Measurements from ENCODE around the gene AMOTL1.

The AMOTL1 gene

GRCh38 chr11:94924612-94925011, 156.5 kb downstream of the AMOTL1 start:
- Histone ChIP-seq H3K27me3 (no peaks in the 10 kb centered on the region), H3K36me3 (no peaks in the 10 kb centered on the region), H3K4me1 (peaks cover 8% of the 10 kb centered on the region), H3K4me3 (ENCODE audit: low read depth, low read length) (no peak overlapping the region), H3K9me3 (no peaks in the 10 kb centered on the region)
- DNase-seq = no peak
- no peak for TF ChIP-seq CTCF (IDR thresholded peaks at IDR 0.05; ENCODE audit: low read depth, low read length)

- no peaks in the 10 kb centered on the region for H3K27me3 ChIP-seq
- peaks cover 8% of the 10 kb centered on the region for H3K4me1 ChIP-seq
- H3K36me3 ChIP-seq = no peaks in the 10 kb centered on the region
- no peak for DNase-seq
- no peak for TF ChIP-seq CTCF (IDR thresholded peaks at IDR 0.05; ENCODE audit: low read depth, low read length)
- H3K4me3 ChIP-seq (ENCODE audit: low read depth, low read length) = no peak overlapping the region
- no peaks in the 10 kb centered on the region for H3K9me3 ChIP-seq
Observed at GRCh38 chr11:94925422-94926270, 157.5 kb downstream of the AMOTL1 start.

- no peak for TF ChIP-seq CTCF (IDR thresholded peaks at IDR 0.05; ENCODE audit: low read depth, low read length)
- H3K4me1 ChIP-seq = peaks cover 8% of the 10 kb centered on the region
- H3K36me3 ChIP-seq = no peaks in the 10 kb centered on the region
- no peaks in the 10 kb centered on the region for H3K27me3 ChIP-seq
- H3K4me3 ChIP-seq (ENCODE audit: low read depth, low read length) = no peak overlapping the region
- DNase-seq = no peak
- no peaks in the 10 kb centered on the region for H3K9me3 ChIP-seq
Observed at GRCh38 chr11:94926271-94926625, 158.1 kb downstream of the AMOTL1 start.
